GM18505 (cell line): ENCODE measurements around the gene CHI3L1.

ENCODE experiments used
- ATAC-seq: cut with Tn5 transposase; IDR thresholded peaks from one replicate; pipeline ENCODE4 v1.9.1; 2021; ENCODE audit not compliant: unreplicated experiment
- POLR2A ChIP-seq: IDR thresholded peaks from 4 replicates; pipeline ENCODE4 v1.6.1; 2011; ENCODE audit warnings: borderline replicate concordance; ENCODE audit not compliant: insufficient read depth, insufficient read length; ENCODE audit errors: extremely low read depth

The CHI3L1 gene

DNA sequence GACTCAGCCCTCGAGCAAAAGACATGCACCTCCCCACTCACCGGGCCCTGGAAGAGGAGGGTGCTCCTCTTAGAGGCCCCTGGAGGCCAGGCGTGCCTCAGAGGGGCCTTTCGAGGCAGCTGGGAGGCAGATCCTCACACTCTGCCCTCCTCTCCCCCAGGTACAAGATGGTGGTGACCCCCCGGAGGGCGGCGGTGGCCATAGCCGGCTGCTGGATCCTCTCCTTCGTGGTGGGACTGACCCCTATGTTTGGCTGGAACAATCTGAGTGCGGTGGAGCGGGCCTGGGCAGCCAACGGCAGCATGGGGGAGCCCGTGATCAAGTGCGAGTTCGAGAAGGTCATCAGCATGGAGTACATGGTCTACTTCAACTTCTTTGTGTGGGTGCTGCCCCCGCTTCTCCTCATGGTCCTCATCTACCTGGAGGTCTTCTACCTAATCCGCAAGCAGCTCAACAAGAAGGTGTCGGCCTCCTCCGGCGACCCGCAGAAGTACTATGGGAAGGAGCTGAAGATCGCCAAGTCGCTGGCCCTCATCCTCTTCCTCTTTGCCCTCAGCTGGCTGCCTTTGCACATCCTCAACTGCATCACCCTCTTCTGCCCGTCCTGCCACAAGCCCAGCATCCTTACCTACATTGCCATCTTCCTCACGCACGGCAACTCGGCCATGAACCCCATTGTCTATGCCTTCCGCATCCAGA is 21.3 kb downstream of the CHI3L1 start:
- TF ChIP-seq POLR2A, result no peak
- ATAC-seq, result no peak

DNA sequence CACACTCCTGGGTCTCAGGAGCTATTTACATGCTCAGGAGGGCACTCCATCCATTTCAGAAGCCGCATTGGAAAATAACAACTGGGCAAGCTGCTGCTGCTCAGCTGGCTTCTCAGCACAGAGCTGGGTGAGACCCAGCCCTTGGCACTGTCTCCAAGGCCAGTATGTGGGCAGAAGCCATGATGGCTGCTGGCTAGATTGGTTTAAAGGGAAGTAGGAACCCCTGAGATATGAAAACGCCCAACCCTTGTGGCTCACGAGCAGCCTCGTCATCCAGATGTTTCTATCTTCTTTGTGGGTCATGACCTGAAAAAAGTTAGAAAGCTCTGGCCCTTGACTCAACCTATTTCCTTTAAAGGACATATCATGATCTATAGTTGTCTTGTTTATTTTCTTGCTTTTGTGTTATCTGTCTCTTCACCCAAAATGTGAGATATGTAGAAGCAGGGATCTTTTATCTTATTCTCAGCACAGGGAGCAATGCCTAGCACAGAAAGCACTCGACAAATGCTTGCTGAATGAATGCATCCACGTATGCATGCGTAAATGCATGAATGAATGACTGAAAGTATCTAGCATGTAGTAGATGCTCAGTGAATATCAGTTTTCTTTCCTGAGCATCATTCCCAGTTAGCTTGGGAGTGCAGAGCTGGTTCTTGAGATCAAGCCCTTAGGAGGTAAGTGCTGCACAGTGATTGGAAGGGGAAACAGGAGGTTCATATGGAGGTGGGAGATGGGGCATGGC is 22.4 kb downstream of the CHI3L1 start:
- TF ChIP-seq POLR2A, result no peak
- ATAC-seq, result no peak

DNA sequence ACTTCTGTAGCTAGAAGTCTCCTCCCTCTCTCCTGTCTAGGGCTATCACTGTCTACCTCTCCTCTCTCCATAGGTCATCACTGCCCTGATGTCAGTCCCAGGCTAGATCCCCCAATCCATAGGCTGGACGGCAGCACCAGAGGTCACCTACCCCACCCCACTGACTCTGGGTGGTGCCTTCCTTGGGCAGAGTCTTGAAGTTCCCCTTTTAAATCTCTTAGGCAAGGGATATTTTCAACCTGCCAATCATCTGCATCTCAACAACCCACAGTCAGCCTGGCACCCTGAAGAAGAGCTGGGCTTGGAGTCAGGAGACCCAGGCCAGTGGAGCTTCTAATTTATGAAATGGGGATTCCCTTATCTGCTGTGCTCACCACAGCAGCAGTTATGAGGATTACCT is 24.1 kb downstream of the CHI3L1 start:
- TF ChIP-seq POLR2A, result no peak
- no peak for ATAC-seq

DNA sequence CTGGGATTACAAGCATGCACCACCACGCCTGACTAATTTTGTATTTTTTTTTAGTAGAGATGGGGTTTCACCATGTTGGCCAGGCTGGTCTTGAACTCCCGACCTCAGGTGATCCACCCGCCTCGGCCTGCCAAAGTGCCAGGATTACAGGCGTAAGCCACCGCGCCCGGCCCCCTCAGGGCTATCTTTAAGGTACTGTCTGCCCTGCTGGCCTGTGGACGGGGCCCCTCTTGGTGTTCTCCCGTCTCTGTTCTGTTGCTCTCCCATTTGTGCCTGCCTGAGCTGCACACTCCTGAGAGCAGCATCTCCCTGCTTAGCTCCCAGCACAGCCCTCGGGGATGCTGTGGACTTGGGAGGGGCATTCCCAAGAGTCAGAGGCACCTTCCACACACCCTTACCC is 24.8 kb downstream of the CHI3L1 start:
- no peak for ATAC-seq
- TF ChIP-seq POLR2A, result no peak

DNA sequence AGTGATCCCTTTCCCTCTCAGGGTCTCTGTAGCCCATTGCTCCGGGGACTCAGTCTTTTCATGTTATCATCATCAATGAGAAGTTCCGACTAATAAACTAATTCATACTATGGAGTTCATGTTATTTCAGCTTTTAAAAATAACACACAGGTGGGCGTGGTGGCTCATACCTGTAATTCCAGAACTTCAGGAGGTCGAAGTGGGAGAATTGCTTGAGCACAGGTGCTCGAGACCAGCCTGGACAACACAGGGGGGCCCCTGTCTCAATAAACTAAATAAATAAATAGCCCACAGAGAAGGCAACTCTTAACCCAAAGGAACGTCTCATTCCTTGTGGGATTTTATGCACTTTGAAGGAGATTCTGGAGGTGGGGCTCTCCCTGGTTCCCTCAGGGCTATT is 25.3 kb downstream of the CHI3L1 start:
- ATAC-seq, result no peak
- no peak for TF ChIP-seq POLR2A

DNA sequence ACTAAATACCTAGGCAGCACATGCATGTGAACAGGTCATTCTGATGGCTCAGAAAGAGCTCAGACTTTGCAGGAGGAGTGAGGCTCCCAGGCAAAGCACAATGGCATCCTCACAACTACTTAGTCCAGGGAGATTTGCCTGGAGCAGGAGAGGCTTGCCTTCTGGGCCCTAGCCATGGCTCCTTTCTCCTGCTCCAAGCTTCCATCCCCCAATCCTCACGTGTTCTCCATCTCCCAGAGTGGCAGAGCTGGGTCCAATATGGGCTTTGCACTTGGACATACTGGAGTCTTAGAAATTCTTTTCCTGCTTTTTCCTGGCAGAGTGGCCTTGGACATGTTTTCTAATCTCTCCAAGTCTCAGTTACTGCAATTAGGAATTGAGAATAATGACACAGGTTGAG is 26.7 kb downstream of the CHI3L1 start:
- TF ChIP-seq POLR2A, result no peak
- ATAC-seq, result no peak

DNA sequence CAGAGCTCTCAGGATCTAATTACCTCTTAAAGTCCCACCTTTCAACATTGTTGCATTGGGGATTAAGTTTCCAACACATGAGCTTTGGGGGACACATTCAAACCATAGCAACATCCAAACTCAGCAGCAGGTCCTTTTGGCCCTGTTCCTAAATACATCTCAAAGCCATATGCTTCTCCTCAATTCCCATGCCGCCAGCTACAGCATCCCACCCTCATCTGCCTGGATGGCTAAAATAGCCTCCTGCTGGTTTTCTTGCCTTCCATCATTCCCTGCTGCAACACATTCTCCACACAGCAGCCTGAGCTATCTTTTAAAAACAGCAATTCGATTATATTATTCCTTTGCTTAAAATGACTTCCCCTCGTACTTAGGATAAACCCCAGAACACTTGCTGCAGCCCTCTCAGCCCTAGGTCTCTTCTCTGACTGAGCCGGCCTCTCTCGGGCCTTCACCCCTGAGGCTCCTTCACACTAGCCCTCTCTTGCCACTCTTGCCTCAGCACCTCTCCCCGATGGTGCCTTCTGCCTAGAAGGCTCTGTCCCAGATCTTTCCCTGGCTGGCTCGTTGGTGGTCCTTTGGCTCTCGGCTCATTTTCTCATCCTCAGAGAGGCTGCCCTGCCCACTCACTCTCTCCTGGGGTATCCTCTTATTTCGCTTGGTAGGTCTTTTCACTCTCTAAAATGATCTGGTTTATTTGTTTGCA is 27.4 kb downstream of the CHI3L1 start:
- TF ChIP-seq POLR2A, result no peak
- no peak for ATAC-seq

DNA sequence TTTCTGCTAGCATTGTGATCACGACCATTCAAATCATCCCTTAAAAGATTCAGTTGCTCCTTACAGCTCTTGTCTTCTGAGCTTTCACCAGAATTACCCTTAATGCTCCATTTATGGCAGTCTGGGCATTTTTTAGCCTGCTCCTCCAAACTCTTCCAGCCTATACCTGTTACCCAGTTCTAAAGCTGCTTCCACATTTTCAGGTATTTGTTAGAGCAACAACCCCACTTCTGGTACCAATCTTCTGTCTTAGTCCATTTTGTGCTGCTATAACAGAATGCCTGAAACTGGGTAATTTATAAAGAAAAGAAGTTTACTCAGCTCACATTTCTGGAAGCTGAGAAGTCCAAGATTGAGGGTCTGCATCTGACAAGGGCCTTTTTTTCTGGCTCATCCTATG is 28.1 kb downstream of the CHI3L1 start:
- TF ChIP-seq POLR2A, result no peak
- ATAC-seq, result no peak

DNA sequence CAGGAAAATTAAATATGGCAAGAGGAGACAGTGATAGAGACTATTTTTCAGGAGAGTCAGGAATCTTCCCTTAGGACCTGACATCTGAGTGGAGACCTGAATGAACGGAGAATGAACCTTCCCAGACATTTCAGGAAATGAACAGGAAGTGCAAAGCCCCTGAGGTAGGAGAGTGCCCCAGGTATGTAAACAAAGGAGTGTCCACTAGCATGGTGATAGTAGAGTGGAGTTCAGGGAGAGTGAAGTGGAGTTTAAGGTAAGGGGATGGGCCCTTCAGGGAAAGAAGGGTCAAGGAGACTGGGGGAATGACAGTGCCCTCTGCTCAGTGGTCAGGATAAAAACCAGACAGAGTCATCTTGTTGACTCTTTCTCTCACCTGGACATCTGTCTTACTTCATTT is 30.2 kb downstream of the CHI3L1 start:
- TF ChIP-seq POLR2A, result no peak
- ATAC-seq, result no peak

DNA sequence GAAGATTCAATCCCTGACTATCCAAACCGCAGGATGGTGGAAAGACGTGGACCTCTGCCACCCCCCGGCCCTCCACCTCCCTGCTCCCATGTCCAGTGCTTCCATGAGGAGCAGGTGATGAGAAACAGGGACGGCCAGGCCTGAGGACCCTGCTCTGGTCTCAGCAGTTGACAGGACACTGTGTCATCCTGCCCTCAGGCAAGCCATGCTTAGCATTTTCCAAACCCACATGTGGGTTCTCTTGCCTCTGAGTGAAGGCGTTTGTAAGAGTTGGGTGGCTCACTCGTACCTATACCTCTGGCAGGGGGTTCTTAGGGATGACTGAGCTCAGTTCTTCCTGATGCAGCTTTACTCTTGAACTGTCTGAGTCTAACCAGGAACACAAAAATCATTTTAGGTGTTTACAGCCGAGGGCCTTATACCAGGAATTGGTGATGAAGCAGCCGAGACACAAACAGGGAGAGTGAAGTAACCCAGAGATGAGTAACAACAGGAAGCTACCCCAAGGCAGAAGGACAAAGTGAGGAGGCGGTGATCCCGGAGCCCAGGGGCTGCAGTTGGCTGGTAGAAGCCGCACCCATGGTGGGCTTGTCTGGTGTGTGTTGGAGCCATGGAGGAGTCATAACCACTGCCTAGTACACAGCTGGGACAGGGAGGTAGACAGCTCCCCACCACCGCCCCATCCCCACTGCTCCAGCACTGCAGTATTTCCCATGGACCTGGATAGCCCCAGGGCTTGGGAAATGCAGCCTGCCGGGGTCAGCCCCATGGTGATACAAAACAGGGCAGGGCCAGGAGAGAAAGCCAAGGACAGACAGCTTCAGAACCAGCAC is 32.3 kb downstream of the CHI3L1 start:
- TF ChIP-seq POLR2A, result no peak
- ATAC-seq, result no peak

DNA sequence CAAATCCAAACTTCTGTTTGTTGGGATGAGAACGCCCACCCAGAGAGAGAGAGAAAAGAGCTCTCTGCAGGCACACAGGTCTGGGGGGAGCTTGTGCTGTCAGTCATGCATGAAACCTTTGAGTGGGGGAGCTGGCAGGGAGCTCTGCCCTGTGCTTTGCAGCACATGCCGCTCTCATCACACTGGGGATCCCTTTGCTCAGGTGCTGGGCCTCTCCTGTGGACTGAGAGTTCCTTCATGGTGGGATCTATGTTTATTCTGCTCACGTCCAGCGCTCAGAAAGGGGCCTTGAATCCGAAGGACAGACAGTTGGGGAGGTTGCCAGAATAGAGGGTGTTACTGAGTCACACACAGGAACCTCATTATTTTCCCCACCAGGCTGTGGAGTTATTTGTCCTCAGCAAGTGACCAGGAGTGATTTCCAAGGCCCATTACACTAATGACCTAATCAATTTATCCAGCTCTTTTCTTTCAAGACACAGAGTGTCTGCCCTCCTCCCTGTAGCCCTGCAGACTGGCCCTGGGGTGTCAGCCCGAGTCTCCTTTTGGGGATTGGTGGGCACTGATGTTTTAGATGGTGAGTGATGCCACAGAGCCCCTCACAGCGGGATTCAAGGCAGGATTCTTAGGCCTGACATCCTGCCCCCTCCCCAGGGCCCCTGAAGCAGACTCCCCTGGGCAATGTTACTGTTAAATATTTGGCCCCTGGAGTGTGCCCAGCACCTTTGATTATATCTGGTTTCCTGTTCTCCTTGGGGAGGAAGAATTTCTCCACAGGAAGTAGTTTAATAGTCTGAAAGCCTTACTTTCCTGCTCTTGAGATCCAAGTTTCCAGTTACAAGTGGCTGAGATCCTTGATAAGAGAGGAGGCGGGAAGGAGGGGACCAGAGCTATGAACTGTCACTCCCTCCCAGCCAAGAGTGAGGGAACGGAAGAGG is 33.2 kb downstream of the CHI3L1 start:
- no peak for TF ChIP-seq POLR2A
- ATAC-seq, result no peak

DNA sequence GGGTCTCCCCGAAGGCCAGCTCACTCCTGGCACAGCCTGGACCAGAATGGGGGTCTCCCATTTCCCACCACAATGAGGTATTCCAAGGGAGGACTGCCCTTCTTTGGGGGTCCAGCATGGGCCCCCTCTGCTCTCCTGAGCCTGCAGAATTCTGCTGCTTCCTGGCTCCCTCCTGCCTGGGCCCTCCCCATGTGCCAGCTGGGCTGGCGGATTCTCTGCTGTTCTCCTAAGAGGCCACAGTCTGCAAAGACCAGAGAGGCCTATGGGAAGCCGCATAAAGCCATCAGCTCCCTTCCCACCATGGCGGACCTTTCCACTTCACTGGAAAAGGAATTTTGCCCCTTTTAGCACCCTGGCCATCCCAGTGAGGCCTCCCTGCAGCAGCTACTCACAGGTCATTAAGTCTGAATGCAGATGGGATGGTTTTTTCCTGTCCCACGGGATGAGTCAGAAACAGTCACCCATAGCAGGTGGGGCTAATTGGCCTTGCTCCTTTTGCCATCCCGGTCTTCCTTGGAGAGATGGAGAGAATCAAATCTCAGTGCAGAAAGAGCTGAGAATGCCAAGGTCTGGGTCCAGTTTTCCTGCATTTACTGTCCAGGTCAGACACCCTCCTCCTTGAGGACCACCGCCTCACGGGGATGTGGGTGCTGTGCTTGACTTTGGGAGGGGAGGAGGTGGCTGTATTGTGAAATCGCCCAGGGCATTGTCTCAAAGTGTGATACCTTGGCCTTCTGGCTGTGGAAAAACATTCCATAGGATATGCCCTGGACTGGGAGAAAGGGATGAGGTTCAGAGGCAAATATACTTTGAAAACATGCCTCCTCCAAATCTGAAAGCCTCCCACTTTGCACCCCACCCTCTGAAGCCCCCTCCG is 34.1 kb downstream of the CHI3L1 start:
- TF ChIP-seq POLR2A, result no peak
- no peak for ATAC-seq
